CD4-positive, alpha-beta T cell treated with Interferon alpha-2 for 1 hour (primary cell): ENCODE data around the gene LZTFL1.
"Not testable (repeated sequence)": the region's sequence is repeated elsewhere in the genome, so short reads cannot be mapped to it uniquely, and the experiment has no call there.

Experiments used
- DNase-seq, 2 donors: peaks; one replicate each; pipeline ENCODE4 v3.0.0-alpha.2; 2020 to 2022

The LZTFL1 gene

GRCh38 chr3:45864760-45865519, 23.0 kb upstream of the LZTFL1 start:
- DNase-seq: peak in 1 of 2 donors; percentile 12

GRCh38 chr3:45861043-45861719, 19.3 kb upstream of the LZTFL1 start:
- DNase-seq: no peak

GRCh38 chr3:45860481-45860880, 18.6 kb upstream of the LZTFL1 start:
- DNase-seq: no peak

GRCh38 chr3:45858809-45859543, 17.1 kb upstream of the LZTFL1 start:
- no peak for DNase-seq

- DNase-seq: not testable (repeated sequence)
These were observed 15.1 kb upstream of the LZTFL1 start for GRCh38 chr3:45857024-45857423.

- peak in 1 of 2 donors; percentile 13 for DNase-seq
These were observed 14.4 kb upstream of the LZTFL1 start for GRCh38 chr3:45856323-45856722.

DNA sequence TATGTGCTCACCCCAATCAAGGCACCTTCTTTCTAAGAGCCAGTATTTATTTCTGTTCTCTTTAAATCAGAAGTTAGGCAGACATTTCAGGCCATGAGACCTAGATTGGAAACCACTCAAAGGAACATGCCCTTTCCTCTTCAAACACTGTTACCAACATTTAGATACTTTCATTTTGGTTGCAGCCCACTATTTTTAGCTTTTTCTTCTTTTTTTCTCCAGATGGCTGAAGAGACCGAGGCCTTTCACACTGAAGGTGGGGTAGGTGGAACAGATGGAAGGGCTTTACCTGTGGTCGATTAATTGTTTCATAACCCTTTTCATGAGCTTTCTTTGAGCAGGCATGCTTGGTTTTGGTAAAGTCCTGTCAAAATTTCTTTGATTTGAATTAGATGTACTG, 10.9 kb upstream of the LZTFL1 start:
- no peak for DNase-seq

- DNase-seq: no peak
These were observed 6.5 kb upstream of the LZTFL1 start for GRCh38 chr3:45848392-45848791.

DNA sequence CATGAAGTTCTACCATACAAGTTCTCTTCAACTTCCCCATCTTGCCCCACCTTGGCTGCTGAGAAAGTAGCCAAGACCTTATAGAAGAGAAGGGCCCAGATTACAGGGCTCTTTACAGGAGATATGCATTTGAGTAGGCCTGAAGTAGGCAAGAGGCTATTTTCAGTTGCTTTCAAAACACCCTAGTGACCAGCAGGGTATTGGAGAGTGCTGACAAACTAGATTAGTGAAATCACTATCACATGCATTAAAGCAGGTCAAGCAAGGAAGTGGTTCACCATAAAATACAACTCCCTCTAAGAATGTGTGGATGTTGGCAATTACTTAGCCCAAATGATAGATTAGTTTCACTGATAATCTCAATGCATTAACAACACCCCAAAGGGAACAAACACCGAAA, 2.7 kb upstream of the LZTFL1 start:
- DNase-seq: no peak

GRCh38 chr3:45842851-45843625, 1.1 kb upstream of the LZTFL1 start:
- DNase-seq: no peak

GRCh38 chr3:45841420-45841756, 531 bp downstream of the LZTFL1 start:
- no peak for DNase-seq

- DNase-seq: no peak
These were observed 3.5 kb downstream of the LZTFL1 start for GRCh38 chr3:45838466-45838865.

DNA sequence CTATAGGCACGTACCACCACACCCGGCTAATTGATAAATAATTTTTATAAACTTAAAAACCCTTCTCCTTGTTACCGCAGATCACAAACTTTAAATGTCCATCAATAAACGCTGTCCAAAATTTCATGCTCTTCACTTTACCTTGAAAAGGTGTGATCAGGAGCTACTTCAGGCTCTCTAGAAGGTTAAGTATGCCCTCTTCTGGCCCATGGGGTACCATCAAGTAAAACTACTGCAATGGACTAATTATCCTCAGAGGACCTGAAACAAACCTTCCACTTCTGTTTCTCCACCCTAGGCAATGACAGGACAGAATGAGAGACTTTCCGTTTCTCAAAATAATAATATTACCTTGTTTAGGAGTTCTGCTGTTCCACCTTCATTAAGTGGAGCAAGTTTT, 9.2 kb downstream of the LZTFL1 start:
- no peak for DNase-seq

- DNase-seq: no peak
These were observed 11.8 kb downstream of the LZTFL1 start for GRCh38 chr3:45830121-45830520.

DNA sequence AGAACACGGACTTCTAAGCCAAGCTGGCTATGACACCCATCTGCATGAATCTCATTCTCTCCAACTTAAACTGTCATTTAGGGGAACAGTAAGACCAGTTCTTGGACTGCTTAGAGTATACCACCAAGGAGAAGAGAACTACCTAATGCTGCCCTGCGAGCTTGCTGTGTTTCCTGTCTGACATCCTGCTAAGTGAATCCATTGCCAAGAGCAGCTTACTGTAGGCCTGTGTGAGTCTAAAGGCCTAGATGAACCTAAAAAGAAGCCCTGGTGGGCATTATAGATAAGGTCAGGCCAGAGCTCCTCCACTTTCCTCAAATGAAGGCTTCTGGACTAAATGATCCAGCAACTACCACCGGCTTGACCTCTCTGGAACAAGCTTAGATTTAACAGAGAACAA, 15.0 kb downstream of the LZTFL1 start:
- no peak for DNase-seq

DNA sequence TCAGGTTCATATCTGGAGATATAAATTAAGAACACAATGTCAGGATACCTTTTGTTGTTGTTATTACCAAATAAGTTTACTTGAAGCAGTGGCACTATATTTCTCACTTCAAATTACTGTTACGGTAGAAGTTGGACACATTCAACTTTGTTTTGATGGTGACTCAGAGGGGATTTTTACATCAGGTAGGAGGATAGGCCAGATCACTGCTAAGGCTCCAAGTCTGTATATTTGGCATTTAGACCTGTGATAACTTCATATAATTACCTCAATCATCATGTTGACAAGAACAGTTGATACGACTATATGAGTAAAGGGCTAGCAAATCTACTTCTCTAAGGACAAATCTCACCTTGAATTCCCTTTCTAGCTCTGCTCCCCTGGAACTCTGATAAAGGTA, 15.6 kb downstream of the LZTFL1 start:
- no peak for DNase-seq

DNA sequence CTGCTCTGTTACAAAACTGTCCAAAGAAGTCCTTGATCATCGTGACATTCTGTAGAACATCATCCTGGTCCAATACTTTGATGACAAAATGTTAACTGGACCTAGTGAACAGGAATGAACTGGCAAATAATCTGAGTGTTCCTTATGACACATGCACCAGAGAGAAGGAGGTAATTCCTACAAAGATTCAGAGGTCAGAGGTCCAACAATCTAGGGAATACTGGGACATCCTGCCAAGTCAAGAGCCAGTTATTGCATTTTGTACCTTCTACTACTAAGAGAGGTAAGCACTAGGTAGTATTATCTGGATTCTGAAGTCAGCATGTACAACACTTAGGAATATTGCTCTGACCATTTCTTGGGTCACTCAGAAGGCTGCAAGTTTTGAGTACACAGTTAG, 20.8 kb downstream of the LZTFL1 start:
- DNase-seq: no peak

DNA sequence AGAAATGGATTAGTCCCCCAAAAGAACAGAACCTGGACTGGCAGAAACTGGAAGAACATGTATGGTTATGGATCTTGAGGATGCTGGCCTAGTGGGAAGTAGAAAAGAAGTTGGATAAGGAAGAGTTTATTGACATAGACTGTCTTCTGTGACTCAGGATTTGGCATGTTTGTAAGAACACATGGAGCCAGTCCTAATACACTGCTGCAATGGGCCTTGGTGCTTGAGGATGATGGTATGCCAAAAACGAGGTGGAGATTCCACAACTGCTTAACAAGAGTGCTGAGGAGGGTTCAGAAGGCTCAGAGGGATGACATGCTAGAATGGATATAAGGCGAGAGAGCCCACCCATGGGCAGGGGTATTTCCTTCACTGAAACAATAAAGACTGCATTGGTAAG, 22.4 kb downstream of the LZTFL1 start:
- no peak for DNase-seq

- DNase-seq: no peak
These were observed 23.9 kb downstream of the LZTFL1 start for GRCh38 chr3:45817831-45818522.

- DNase-seq: no peak
These were observed 25.4 kb downstream of the LZTFL1 start for GRCh38 chr3:45816544-45816943.

- no peak for DNase-seq
These were observed 27.6 kb downstream of the LZTFL1 start for GRCh38 chr3:45814322-45814721.

DNA sequence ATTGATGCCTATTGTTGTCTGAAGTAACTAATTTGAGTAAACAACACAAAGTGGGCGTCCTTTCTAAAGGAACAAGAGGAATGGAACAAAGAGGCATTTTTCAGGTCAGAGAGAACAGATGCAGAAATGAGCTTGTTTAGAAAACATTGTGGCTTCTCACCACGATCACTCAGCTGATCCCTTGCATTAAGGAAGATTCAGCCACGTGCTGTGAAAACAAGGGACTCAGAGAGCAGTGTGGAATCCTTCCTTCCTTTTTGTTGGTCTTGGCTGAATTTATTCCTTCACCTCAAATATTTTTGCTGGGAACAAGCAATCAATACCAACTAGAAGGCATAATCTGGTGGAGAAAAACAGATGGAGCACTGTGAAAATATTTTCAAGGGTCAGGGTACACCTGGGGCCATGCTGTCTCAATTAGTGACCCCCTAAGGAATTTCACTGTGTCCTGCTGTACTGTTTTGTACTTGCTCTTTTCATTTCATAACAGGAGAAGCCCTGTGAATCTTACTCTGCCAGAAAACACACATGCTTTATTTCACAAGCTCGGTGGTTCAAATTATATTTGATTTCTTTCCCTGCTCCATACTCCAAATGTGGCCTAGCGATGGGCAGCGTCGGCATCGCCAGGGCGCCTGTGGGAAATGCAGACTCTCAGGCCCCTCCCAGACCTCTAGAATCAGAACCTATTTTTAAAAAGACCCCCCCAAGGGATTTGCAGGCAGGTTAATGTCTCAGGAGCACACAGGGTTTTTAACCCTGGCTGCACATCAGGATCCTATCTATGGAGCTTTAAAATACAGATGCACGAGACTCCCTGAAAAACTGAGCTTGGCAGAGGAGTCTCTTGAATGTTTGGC, 34.0 kb downstream of the LZTFL1 start:
- DNase-seq: no peak
